ENCODE data around the gene EFCAB13.

DNA sequence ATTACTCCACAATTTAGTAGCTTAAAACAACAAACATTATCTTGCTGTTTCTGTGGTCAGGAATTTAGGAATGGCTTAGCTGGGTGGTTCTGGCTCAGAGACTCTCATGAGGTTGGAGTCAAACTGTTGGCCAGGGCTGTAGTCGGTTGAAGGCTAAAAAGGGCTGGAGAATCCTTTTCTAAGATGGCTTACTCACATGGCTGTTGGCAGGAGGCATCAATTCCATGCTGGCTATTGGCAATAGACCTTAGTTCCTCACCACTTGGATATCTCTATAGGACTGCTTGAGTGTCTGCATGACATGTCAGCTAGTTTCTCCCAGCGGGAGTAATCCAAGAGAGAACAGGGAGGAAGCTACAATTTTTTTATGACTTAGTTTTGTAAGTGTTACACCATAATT, 6.6 kb upstream of the EFCAB13 start:
- TF ChIP-seq, protein P1, sequence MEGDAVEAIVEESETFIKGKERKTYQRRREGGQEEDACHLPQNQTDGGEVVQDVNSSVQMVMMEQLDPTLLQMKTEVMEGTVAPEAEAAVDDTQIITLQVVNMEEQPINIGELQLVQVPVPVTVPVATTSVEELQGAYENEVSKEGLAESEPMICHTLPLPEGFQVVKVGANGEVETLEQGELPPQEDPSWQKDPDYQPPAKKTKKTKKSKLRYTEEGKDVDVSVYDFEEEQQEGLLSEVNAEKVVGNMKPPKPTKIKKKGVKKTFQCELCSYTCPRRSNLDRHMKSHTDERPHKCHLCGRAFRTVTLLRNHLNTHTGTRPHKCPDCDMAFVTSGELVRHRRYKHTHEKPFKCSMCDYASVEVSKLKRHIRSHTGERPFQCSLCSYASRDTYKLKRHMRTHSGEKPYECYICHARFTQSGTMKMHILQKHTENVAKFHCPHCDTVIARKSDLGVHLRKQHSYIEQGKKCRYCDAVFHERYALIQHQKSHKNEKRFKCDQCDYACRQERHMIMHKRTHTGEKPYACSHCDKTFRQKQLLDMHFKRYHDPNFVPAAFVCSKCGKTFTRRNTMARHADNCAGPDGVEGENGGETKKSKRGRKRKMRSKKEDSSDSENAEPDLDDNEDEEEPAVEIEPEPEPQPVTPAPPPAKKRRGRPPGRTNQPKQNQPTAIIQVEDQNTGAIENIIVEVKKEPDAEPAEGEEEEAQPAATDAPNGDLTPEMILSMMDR (IDR thresholded peaks at IDR 0.05): no peak
- no peak for TF ChIP-seq POLR2AphosphoS5 (IDR thresholded peaks at IDR 0.05)
